ENCODE results near the gene ATOSB. TPM values are rescaled to one million over a fixed set of nuclear protein-coding genes. Genes with fewer than 3 reads are reported as not detected.
A peak's percentile ranks its signal among the peaks of the same experiment; 100 is the strongest.

ATOSB gene
- total and polyA plus RNA-seq, 8 donors, result 2.5 to 7.8 (median 4.2) TPM

GRCh38 chr9:35105126-35105525 is 10.5 kb downstream of the ATOSB start:
- intact Hi-C loops (cut with DNase I), result no loop called here
- no peak for ATAC-seq
- no peaks in the 10 kb centered on the region for H3K9me3 ChIP-seq
- H3K36me3 ChIP-seq, result peaks cover 0 to 11% (median 0%) of the 10 kb centered on the region in 3 donors
- no peak for TF ChIP-seq CTCF (IDR thresholded peaks at IDR 0.05)
- WGBS, 2 donors, result 88 to 90% methylated on average over 12 of the region's 12 CpGs
- H3K4me3 ChIP-seq, result no peak overlapping the region
- peaks cover 0 to 14% (median 6%) of the 10 kb centered on the region in 3 donors for H3K4me1 ChIP-seq
- no peak overlapping the region for H3K27ac ChIP-seq
- DNase-seq, result no peak
- no peak for FAIRE-seq
- H3K27me3 ChIP-seq, result no peaks in the 10 kb centered on the region

- no peak for TF ChIP-seq CTCF (IDR thresholded peaks at IDR 0.05)
- WGBS, 2 donors, result 90% methylated on average over 4 of the region's 4 CpGs
- no peak for DNase-seq
- Histone ChIP-seq H3K27me3 (no peaks in the 10 kb centered on the region), H3K27ac (no peak overlapping the region), H3K36me3 (peaks cover 0 to 12% (median 0%) of the 10 kb centered on the region in 3 donors), H3K4me3 (no peak overlapping the region), H3K9me3 (no peaks in the 10 kb centered on the region), H3K4me1 (peaks cover 0 to 14% (median 6%) of the 10 kb centered on the region in 3 donors)
- intact Hi-C loops (cut with DNase I), result no loop called here
- FAIRE-seq, result no peak
- no peak for ATAC-seq
Observed at GRCh38 chr9:35104586-35104985, 11.1 kb downstream of the ATOSB start.

- Histone ChIP-seq H3K4me1 (peaks cover 0 to 14% (median 6%) of the 10 kb centered on the region in 3 donors), H3K36me3 (peaks cover 0 to 12% (median 0%) of the 10 kb centered on the region in 3 donors), H3K4me3 (peak overlapping the region in 2 of 4 donors; percentile 66 to 76), H3K9me3 (no peaks in the 10 kb centered on the region), H3K27ac (peak overlapping the region; percentile 61 to 85 (median 73)), H3K27me3 (no peaks in the 10 kb centered on the region)
- peak in 1 of 4 donors; percentile 1 for ATAC-seq
- no peak for DNase-seq
- no peak for FAIRE-seq
- intact Hi-C loops (cut with DNase I), result no loop called here
- TF ChIP-seq CTCF (IDR thresholded peaks at IDR 0.05), result no peak
- WGBS, 2 donors, result 33 to 38% methylated on average over 5 of the region's 5 CpGs
Observed at GRCh38 chr9:35103660-35104191, 11.9 kb downstream of the ATOSB start.

GRCh38 chr9:35102769-35103659 is 12.6 kb downstream of the ATOSB start, which contains the start of gene STOML2:
STOML2 (minus strand) TSS chr9:35103131; CDS start chr9:35103094, 37 bp downstream.
- Histone ChIP-seq H3K4me3 (peak within 1 kb of the TSS; percentile 66 to 76 (median 70)), H3K4me1 (peaks cover 0 to 14% (median 6%) of the 10 kb centered on the region in 3 donors), H3K9me3 (no peaks in the 10 kb centered on the region), H3K36me3 (peaks cover 0 to 6% (median 0%) of the 10 kb centered on the region in 3 donors), H3K27ac (peak within 1 kb of the TSS; percentile 61 to 85 (median 73)), H3K27me3 (no peaks in the 10 kb centered on the region)
- peak; percentile 13 for FAIRE-seq
- DNase-seq, result peak; percentile 85 to 96 (median 94)
- intact Hi-C loops (cut with DNase I), result no loop called here
- peak; percentile 99 for ATAC-seq
- WGBS, 2 donors, result 0% methylated on average over 57 of the region's 57 CpGs
- no peak for TF ChIP-seq CTCF (IDR thresholded peaks at IDR 0.05)
